ENCODE data around the gene CHST8.

CHST8 gene

GRCh38 chr19:33752018-33752800, 130.5 kb downstream of the CHST8 start:
- DNase-seq: no peak
- Histone ChIP-seq H4K8ac (ENCODE audit: low read depth, low read length) (no peak overlapping the region), H3K79me2 (ENCODE audit: control insufficient read depth, insufficient read depth, low read length, poor library complexity) (no peaks in the 10 kb centered on the region), H2AFZ (ENCODE audit: insufficient read depth, low read length, poor library complexity) (no peak overlapping the region), H3K4ac (ENCODE audit: low read depth, low read length) (no peak overlapping the region), H3K9ac (ENCODE audit: low read length) (no peak overlapping the region), H3K4me1 (ENCODE audit: control insufficient read depth in 1 of 2, insufficient read depth in 2 of 2, low read length in 2 of 2) (no peaks in the 10 kb centered on the region), H3K4me3 (ENCODE audit: low read depth, low read length) (no peak overlapping the region), H2BK5ac (ENCODE audit: low read depth, low read length, poor library complexity) (no peak overlapping the region), H3K23ac (ENCODE audit: low read length) (no peak overlapping the region), H2BK12ac (ENCODE audit: low read length) (no peak overlapping the region), H3K79me1 (ENCODE audit: low read length) (no peaks in the 10 kb centered on the region), H3K14ac (ENCODE audit: low read length) (no peak overlapping the region), H3K9me3 (ENCODE audit: insufficient read depth, low read depth, low read length) (no peaks in the 10 kb centered on the region), H3K4me2 (ENCODE audit: low read length) (no peak overlapping the region), H3K18ac (ENCODE audit: low read length) (no peak overlapping the region), H3K27ac (ENCODE audit: low read depth, low read length) (no peak overlapping the region), H4K12ac (ENCODE audit: low read depth, low read length) (no peak overlapping the region), H4K91ac (ENCODE audit: low read depth, low read length) (no peak overlapping the region), H3K36me3 (ENCODE audit: control insufficient read depth in 1 of 2, insufficient read depth in 2 of 2, low read length in 2 of 2) (no peaks in the 10 kb centered on the region), H3K27me3 (ENCODE audit: insufficient read depth, low read length) (no peaks in the 10 kb centered on the region), H2BK120ac (ENCODE audit: insufficient read depth, low read length, poor library complexity) (no peak overlapping the region), H2AK5ac (ENCODE audit: low read length) (no peak overlapping the region)
- no CpG with 5 or more reads among the region's 27 CpGs for WGBS (ENCODE audit: extremely low coverage, insufficient coverage, insufficient read length)

DNA sequence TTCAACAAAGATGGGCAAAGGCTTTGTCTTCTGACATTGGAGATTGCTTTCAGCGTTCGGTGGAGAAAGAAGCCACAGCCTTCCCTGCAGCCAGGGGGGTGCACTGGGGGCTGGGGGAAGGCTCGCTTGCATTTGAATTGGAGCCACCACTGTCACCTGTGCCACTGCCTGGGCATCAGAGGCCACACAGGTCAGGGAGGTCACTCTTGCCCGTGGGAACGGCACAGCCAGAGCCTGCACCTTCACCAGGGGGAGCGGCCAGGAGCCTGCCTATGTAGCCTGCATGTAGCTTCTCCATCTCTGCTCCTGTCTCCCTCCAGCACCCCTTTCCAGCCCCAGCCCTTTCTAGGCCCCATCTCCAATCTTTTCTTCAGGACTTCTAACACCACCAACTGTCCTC, 131.2 kb downstream of the CHST8 start:
- no peak overlapping the region for H2BK5ac ChIP-seq (ENCODE audit: low read depth, low read length, poor library complexity)
- H3K9ac ChIP-seq (ENCODE audit: low read length): no peak overlapping the region
- H3K4me2 ChIP-seq (ENCODE audit: low read length): no peak overlapping the region
- H2AK5ac ChIP-seq (ENCODE audit: low read length): no peak overlapping the region
- no peaks in the 10 kb centered on the region for H3K79me2 ChIP-seq (ENCODE audit: control insufficient read depth, insufficient read depth, low read length, poor library complexity)
- H3K4me1 ChIP-seq (ENCODE audit: control insufficient read depth in 1 of 2, insufficient read depth in 2 of 2, low read length in 2 of 2): no peaks in the 10 kb centered on the region
- no peaks in the 10 kb centered on the region for H3K36me3 ChIP-seq (ENCODE audit: control insufficient read depth in 1 of 2, insufficient read depth in 2 of 2, low read length in 2 of 2)
- H4K8ac ChIP-seq (ENCODE audit: low read depth, low read length): no peak overlapping the region
- H4K91ac ChIP-seq (ENCODE audit: low read depth, low read length): no peak overlapping the region
- no peak overlapping the region for H4K12ac ChIP-seq (ENCODE audit: low read depth, low read length)
- no peak overlapping the region for H2BK12ac ChIP-seq (ENCODE audit: low read length)
- H2BK120ac ChIP-seq (ENCODE audit: insufficient read depth, low read length, poor library complexity): no peak overlapping the region
- no peak overlapping the region for H2AFZ ChIP-seq (ENCODE audit: insufficient read depth, low read length, poor library complexity)
- H3K27ac ChIP-seq (ENCODE audit: low read depth, low read length): no peak overlapping the region
- no peak overlapping the region for H3K18ac ChIP-seq (ENCODE audit: low read length)
- H3K9me3 ChIP-seq (ENCODE audit: insufficient read depth, low read depth, low read length): no peaks in the 10 kb centered on the region
- H3K27me3 ChIP-seq (ENCODE audit: insufficient read depth, low read length): no peaks in the 10 kb centered on the region
- no peak overlapping the region for H3K4ac ChIP-seq (ENCODE audit: low read depth, low read length)
- no CpG with 5 or more reads among the region's 6 CpGs for WGBS (ENCODE audit: extremely low coverage, insufficient coverage, insufficient read length)
- no peak overlapping the region for H3K14ac ChIP-seq (ENCODE audit: low read length)
- H3K4me3 ChIP-seq (ENCODE audit: low read depth, low read length): no peak overlapping the region
- no peak for DNase-seq
- H3K79me1 ChIP-seq (ENCODE audit: low read length): no peaks in the 10 kb centered on the region
- no peak overlapping the region for H3K23ac ChIP-seq (ENCODE audit: low read length)

DNA sequence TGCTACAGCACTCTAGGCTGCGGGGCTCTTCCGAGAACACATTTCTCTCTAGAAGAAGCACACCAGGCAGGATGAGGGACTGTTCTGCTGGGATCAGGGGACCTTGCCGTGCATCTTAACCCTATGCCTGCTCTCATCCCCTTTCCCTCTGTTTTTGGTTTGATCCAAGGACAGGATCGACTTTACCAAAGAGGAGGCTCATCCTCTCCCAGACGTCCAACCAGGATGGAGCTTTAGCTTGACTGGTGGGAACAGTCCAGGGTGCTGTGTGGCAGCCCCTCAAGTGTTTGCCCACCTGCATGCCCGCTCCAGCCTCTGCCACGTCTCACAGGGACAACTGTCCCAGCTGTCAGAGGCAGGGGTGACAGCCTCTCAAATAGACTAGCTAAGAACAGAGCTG, 132.6 kb downstream of the CHST8 start:
- Histone ChIP-seq H3K36me3 (ENCODE audit: control insufficient read depth in 1 of 2, insufficient read depth in 2 of 2, low read length in 2 of 2) (no peaks in the 10 kb centered on the region), H3K4me1 (ENCODE audit: control insufficient read depth in 1 of 2, insufficient read depth in 2 of 2, low read length in 2 of 2) (no peaks in the 10 kb centered on the region), H4K91ac (ENCODE audit: low read depth, low read length) (no peak overlapping the region), H3K23ac (ENCODE audit: low read length) (no peak overlapping the region), H3K4ac (ENCODE audit: low read depth, low read length) (no peak overlapping the region), H2BK120ac (ENCODE audit: insufficient read depth, low read length, poor library complexity) (no peak overlapping the region), H3K79me1 (ENCODE audit: low read length) (no peaks in the 10 kb centered on the region), H2BK5ac (ENCODE audit: low read depth, low read length, poor library complexity) (no peak overlapping the region), H3K4me3 (ENCODE audit: low read depth, low read length) (no peak overlapping the region), H3K27ac (ENCODE audit: low read depth, low read length) (no peak overlapping the region), H3K9ac (ENCODE audit: low read length) (no peak overlapping the region), H2AFZ (ENCODE audit: insufficient read depth, low read length, poor library complexity) (no peak overlapping the region), H3K79me2 (ENCODE audit: control insufficient read depth, insufficient read depth, low read length, poor library complexity) (no peaks in the 10 kb centered on the region), H3K27me3 (ENCODE audit: insufficient read depth, low read length) (no peaks in the 10 kb centered on the region), H2BK12ac (ENCODE audit: low read length) (no peak overlapping the region), H4K8ac (ENCODE audit: low read depth, low read length) (no peak overlapping the region), H3K4me2 (ENCODE audit: low read length) (no peak overlapping the region), H3K18ac (ENCODE audit: low read length) (no peak overlapping the region), H3K9me3 (ENCODE audit: insufficient read depth, low read depth, low read length) (no peaks in the 10 kb centered on the region), H2AK5ac (ENCODE audit: low read length) (no peak overlapping the region), H3K14ac (ENCODE audit: low read length) (no peak overlapping the region), H4K12ac (ENCODE audit: low read depth, low read length) (no peak overlapping the region)
- no CpG with 5 or more reads among the region's 7 CpGs for WGBS (ENCODE audit: extremely low coverage, insufficient coverage, insufficient read length)
- no peak for DNase-seq

DNA sequence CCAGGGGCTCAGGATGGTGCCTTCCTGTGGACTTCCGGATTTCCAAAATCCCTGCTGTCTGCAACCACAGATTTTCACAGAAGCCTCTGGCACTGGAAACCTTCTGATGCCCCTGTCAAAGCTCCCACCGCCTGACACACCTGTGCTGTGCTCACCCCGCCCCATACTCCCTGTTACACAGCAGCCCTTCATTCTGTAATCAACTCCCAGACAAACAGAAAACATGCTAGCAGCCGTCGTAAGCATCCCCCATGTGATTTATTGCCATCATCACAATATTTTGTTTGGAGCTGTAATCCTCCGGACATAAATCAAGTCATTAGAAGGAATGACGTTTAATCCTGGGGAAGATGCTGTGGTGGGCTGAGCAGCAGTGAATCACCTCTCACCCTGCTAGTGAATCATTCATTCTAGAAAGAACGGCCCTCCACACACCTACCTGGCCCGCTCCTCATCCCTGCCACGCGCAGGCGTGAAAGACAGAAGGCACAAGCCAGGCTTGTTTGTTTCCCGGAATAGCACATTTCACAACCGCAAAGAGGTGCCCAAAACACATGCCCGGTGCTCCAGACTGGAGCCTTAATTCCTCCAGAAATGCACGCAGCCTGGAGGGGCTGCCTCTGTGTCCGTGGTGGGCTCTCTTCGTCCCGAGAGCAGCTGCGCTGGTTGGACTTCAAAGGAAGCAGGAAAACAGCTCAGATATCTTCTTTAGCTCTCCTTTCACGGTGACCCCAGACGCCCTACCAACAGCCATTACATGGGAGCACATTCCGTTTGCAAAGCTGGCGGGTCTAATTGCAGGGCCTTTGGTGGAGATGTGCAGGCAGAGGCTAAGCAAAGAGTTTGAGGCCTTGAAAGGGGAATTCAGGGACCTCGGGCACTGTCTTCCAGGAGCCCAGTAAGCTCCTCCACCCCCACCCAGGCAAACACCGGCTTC, 133.6 kb downstream of the CHST8 start:
- Histone ChIP-seq H3K27ac (ENCODE audit: low read depth, low read length) (no peak overlapping the region), H3K4me3 (ENCODE audit: low read depth, low read length) (no peak overlapping the region), H3K36me3 (ENCODE audit: control insufficient read depth in 1 of 2, insufficient read depth in 2 of 2, low read length in 2 of 2) (no peaks in the 10 kb centered on the region), H4K91ac (ENCODE audit: low read depth, low read length) (no peak overlapping the region), H3K27me3 (ENCODE audit: insufficient read depth, low read length) (no peaks in the 10 kb centered on the region), H3K4me1 (ENCODE audit: control insufficient read depth in 1 of 2, insufficient read depth in 2 of 2, low read length in 2 of 2) (no peaks in the 10 kb centered on the region), H2AK5ac (ENCODE audit: low read length) (no peak overlapping the region), H3K23ac (ENCODE audit: low read length) (no peak overlapping the region), H2BK120ac (ENCODE audit: insufficient read depth, low read length, poor library complexity) (no peak overlapping the region), H4K8ac (ENCODE audit: low read depth, low read length) (no peak overlapping the region), H3K18ac (ENCODE audit: low read length) (no peak overlapping the region), H4K12ac (ENCODE audit: low read depth, low read length) (no peak overlapping the region), H3K4ac (ENCODE audit: low read depth, low read length) (no peak overlapping the region), H2BK5ac (ENCODE audit: low read depth, low read length, poor library complexity) (no peak overlapping the region), H3K79me2 (ENCODE audit: control insufficient read depth, insufficient read depth, low read length, poor library complexity) (no peaks in the 10 kb centered on the region), H2BK12ac (ENCODE audit: low read length) (no peak overlapping the region), H2AFZ (ENCODE audit: insufficient read depth, low read length, poor library complexity) (no peak overlapping the region), H3K4me2 (ENCODE audit: low read length) (no peak overlapping the region), H3K9ac (ENCODE audit: low read length) (no peak overlapping the region), H3K79me1 (ENCODE audit: low read length) (no peaks in the 10 kb centered on the region), H3K14ac (ENCODE audit: low read length) (no peak overlapping the region), H3K9me3 (ENCODE audit: insufficient read depth, low read depth, low read length) (no peaks in the 10 kb centered on the region)
- DNase-seq: no peak
- WGBS (ENCODE audit: extremely low coverage, insufficient coverage, insufficient read length): no CpG with 5 or more reads among the region's 26 CpGs

Data from trophoblast cell (in vitro differentiated cells and primary cell).